ENCODE results near the gene VEGFA. TPM values are rescaled to one million over a fixed set of nuclear protein-coding genes. Genes with fewer than 3 reads are reported as not detected.

VEGFA gene
- total RNA-seq, 4 donors from 2014 or later: 81.0 to 247 (median 156) TPM

GRCh38 chr6:43762410-43762768, 7.6 kb upstream of the VEGFA start:
- Histone ChIP-seq H3K4me3 (no peak overlapping the region), H3K9me3 (no peaks in the 10 kb centered on the region), H3K27ac (no peak overlapping the region), H3K36me3 (no peaks in the 10 kb centered on the region), H3K27me3 (no peaks in the 10 kb centered on the region), H3K4me1 (no peaks in the 10 kb centered on the region)
- intact Hi-C loops (cut with DNase I; ENCODE audit: low total_unique reads): no loop called here
- no peak for TF ChIP-seq POLR2A (IDR thresholded peaks at IDR 0.05)
- TF ChIP-seq, protein P1, sequence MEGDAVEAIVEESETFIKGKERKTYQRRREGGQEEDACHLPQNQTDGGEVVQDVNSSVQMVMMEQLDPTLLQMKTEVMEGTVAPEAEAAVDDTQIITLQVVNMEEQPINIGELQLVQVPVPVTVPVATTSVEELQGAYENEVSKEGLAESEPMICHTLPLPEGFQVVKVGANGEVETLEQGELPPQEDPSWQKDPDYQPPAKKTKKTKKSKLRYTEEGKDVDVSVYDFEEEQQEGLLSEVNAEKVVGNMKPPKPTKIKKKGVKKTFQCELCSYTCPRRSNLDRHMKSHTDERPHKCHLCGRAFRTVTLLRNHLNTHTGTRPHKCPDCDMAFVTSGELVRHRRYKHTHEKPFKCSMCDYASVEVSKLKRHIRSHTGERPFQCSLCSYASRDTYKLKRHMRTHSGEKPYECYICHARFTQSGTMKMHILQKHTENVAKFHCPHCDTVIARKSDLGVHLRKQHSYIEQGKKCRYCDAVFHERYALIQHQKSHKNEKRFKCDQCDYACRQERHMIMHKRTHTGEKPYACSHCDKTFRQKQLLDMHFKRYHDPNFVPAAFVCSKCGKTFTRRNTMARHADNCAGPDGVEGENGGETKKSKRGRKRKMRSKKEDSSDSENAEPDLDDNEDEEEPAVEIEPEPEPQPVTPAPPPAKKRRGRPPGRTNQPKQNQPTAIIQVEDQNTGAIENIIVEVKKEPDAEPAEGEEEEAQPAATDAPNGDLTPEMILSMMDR (IDR thresholded peaks at IDR 0.05): no peak
- DNase-seq: no peak

DNA sequence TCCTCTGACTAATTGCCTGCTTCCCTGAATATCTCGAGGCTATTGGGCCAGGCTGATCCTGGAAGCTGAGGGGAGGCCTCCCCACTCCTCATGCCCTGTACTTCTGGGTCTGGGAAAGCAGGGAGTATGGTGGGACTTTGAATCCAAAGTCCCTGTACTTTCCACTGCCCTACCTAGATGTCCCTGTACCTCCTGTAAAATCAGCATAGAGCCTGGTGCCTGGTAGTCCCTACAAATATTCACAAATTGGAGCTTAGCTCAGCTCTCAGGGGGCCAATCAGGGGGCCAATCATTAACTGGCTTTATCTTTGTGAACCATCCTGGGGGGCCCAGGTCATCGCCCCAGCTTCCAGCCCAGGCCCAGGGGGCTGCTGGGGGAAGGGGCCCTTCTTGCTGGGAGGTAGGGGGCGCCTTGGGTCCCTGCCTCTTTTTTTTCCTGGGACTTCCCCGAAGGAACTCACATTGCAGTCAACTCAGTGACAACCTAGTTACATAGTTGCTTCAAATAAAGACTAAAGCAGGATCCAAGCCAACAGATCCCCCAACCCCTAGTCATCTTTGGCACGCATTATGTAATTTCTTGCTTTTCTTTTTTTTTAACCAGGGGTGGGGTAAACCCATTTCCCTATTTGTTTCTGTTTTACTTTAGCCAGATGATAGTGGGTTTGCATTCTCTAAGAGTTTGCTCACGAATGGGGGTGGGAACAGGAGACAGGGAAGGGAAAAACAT, 6.9 kb upstream of the VEGFA start:
- Histone ChIP-seq H3K4me3 (no peak overlapping the region), H3K27me3 (no peaks in the 10 kb centered on the region), H3K4me1 (no peaks in the 10 kb centered on the region), H3K27ac (no peak overlapping the region), H3K36me3 (no peaks in the 10 kb centered on the region), H3K9me3 (no peaks in the 10 kb centered on the region)
- intact Hi-C loops (cut with DNase I; ENCODE audit: low total_unique reads): no loop called here
- DNase-seq: no peak
- TF ChIP-seq, protein P1 (IDR thresholded peaks at IDR 0.05): no peak
- TF ChIP-seq POLR2A (IDR thresholded peaks at IDR 0.05): no peak

DNA sequence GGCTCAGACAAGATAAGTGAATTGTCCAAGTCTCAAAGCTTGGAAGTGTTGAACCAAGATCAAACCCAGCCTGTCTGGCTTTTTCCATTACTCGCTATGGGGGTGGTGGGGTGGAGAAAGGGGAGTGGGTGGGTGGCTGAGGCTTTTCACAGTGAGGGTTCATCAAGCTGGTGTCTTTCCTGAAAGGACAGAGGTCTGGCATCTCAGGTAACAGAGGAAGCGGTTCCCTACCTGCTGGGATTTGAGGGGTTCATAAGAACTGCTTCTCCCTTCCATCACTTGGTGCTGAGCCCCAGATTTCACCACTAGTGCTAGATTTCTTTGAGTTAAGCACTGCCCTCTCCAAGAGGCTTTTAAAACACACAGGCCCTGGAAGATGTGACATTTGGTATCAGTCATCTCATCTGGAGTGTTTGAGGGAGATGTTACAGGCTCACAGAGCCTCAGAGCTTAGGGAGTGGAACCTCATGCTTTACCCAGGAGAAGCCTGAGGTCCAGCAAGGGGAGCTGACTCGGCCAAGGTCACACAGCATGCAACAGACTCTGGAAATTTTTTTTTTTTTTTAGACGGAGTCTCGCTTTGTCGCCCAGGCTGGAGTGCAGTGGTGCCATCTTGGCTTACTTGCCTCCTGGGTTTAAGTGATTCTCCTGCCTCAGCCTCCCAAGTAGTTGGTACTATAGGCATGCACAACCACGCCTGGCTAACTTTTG, 6.0 kb upstream of the VEGFA start:
- H3K27ac ChIP-seq: no peak overlapping the region
- intact Hi-C loops (cut with DNase I; ENCODE audit: low total_unique reads): no loop called here
- H3K4me1 ChIP-seq: no peaks in the 10 kb centered on the region
- H3K4me3 ChIP-seq: no peak overlapping the region
- H3K9me3 ChIP-seq: no peaks in the 10 kb centered on the region
- no peaks in the 10 kb centered on the region for H3K36me3 ChIP-seq
- DNase-seq: no peak
- no peaks in the 10 kb centered on the region for H3K27me3 ChIP-seq
- TF ChIP-seq, protein P1 (IDR thresholded peaks at IDR 0.05): no peak
- no peak for TF ChIP-seq POLR2A (IDR thresholded peaks at IDR 0.05)

DNA sequence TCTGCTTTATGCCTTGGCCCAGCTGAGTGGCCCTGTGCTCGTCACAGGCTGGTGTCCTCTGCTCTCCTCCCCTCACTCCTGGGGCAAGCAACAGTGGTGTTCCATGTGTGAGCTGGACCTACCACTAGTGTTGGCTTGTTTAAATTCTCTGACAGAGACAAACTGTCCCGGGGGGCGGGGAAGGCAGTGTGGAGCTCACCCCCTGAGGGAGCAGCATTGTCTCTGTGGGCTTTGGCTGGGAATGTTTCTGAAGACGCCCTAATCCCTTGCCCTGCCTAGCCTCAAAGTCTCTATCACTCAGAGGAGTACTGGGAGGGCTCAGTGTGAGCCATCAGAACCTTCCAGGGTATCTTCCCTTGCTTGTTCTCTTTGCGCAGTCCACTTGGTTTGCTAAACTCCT, 5.2 kb upstream of the VEGFA start:
- no peaks in the 10 kb centered on the region for H3K27me3 ChIP-seq
- no peaks in the 10 kb centered on the region for H3K36me3 ChIP-seq
- no peak for TF ChIP-seq POLR2A (IDR thresholded peaks at IDR 0.05)
- TF ChIP-seq, protein P1 (IDR thresholded peaks at IDR 0.05): no peak
- no peak overlapping the region for H3K4me3 ChIP-seq
- H3K9me3 ChIP-seq: no peaks in the 10 kb centered on the region
- no peak for DNase-seq
- H3K27ac ChIP-seq: no peak overlapping the region
- intact Hi-C loops (cut with DNase I; ENCODE audit: low total_unique reads): no loop called here
- H3K4me1 ChIP-seq: no peaks in the 10 kb centered on the region

DNA sequence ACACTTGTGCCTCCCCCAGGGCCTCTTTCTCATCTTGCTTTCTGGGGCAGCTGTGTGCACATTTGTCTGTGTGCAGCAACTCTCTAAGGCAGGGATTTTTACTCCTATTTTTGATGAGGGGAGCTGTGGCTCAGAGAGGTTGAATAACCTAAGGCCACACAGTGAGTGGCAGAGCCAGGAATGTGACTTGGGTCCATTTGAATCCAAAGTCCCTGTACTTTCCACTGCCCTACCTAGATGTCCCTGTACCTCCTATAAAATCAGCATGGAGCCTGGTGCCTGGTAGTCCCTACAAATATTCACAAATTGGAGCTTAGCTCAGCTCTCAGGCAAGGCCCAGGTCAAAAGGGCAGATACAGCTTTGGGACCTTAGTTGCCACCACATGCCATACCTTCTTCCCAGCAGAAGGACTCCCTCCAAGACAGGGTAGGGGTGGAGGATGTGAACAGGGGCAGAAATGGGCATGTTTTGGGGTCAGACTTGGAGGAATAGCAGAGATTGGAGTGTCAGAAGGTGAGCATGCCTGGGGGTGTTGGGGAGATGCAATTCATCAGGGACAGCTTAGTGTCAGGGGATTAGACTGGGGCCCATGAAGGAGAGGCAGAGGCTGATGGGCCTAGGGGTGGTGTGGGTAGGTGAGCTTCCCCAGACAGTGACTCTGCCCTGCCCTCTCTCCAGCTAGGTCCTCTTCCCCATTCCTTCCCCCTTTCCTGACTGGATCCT, 4.1 kb upstream of the VEGFA start:
- H3K9me3 ChIP-seq: no peaks in the 10 kb centered on the region
- intact Hi-C loops (cut with DNase I; ENCODE audit: low total_unique reads): no loop called here
- H3K4me3 ChIP-seq: no peak overlapping the region
- H3K4me1 ChIP-seq: no peaks in the 10 kb centered on the region
- no peaks in the 10 kb centered on the region for H3K27me3 ChIP-seq
- TF ChIP-seq, protein P1 (IDR thresholded peaks at IDR 0.05): no peak
- TF ChIP-seq POLR2A (IDR thresholded peaks at IDR 0.05): no peak
- no peaks in the 10 kb centered on the region for H3K36me3 ChIP-seq
- DNase-seq: peak in 1 of 2 donors; percentile 7
- no peak overlapping the region for H3K27ac ChIP-seq
